HepG2 (cell line): Measurements from ENCODE around the gene ARF5. TPM values are rescaled to one million over a fixed set of nuclear protein-coding genes. Genes with fewer than 3 reads are reported as not detected.

Source experiments
- FOXC1 ChIP-seq: sonication (generic); formaldehyde crosslinking; IDR thresholded peaks from 2 replicates; pipeline ENCODE4 v1.8.0; 2022; ENCODE audit warnings: mild to moderate bottlenecking, missing genetic modification reagents, borderline replicate concordance
- FOXK1 ChIP-seq: sonication (generic); formaldehyde crosslinking; IDR thresholded peaks from 2 replicates; pipeline ENCODE4 v1.4.0; 2020; ENCODE audit warnings: low read depth, missing genetic modification reagents, borderline replicate concordance
- HNF4A ChIP-seq: sonication (generic); formaldehyde crosslinking; IDR thresholded peaks from 2 replicates; pipeline ENCODE4 v1.4.0; 2020; ENCODE audit warnings: missing genetic modification reagents
- MXD4 ChIP-seq: IDR thresholded peaks from 2 replicates; pipeline ENCODE4 v1.6.1; 2016; ENCODE audit warnings: mild to moderate bottlenecking, missing biosample characterization, missing genetic modification reagents
- ZBTB7B ChIP-seq: sonication (generic); formaldehyde crosslinking; IDR thresholded peaks from 2 replicates; pipeline ENCODE4 v1.4.0; 2020; ENCODE audit warnings: missing genetic modification reagents
- ZNF780A ChIP-seq: sonication (generic); formaldehyde crosslinking; IDR thresholded peaks from 2 replicates; pipeline ENCODE4 v1.8.0; 2022; ENCODE audit warnings: mild to moderate bottlenecking, missing genetic modification reagents, moderate library complexity
- ZNF841 ChIP-seq: sonication (generic); formaldehyde crosslinking; IDR thresholded peaks from 2 replicates; pipeline ENCODE4 v1.8.1; 2023; ENCODE audit warnings: missing genetic modification reagents, borderline replicate concordance
- ZSCAN29 ChIP-seq: sonication (generic); formaldehyde crosslinking; conservative IDR thresholded peaks from 2 replicates; pipeline ENCODE4 v1.4.0; 2020; ENCODE audit warnings: mild to moderate bottlenecking, missing genetic modification reagents
- polyA plus RNA-seq, 8 experiments: library from polyadenylated mRNA; depleted of rRNA in 3 of 8; stranded (reverse) in 7 of 8; unstranded in 1 of 8; fragments of >200 nt; fragmentation: Illumina TruSeq in 4 of 8; extraction: Trizol in 4 of 8; gene quantifications; 2 replicates each; pipeline versions ENCODE4 v1.2.1 to v1.2.3, GENCODE V29; 2011 to 2016; ENCODE audit warnings: low read depth in 4 of 8, missing spikeins in 1 of 8, mixed read lengths in 1 of 8; ENCODE audit not compliant: insufficient read depth in 1 of 8
- total RNA-seq, 5 experiments: library from RNA; depleted of rRNA; stranded (reverse); fragments of >200 nt; fragmentation: Illumina TruSeq; extraction: Trizol; gene quantifications; 2 replicates each; pipeline ENCODE4 v1.2.3, GENCODE V29; 2016; ENCODE audit warnings: low read depth in 1 of 5
- TF ChIP-seq, protein P1 (sequence below): sonication (generic); formaldehyde crosslinking; IDR thresholded peaks from 2 replicates; pipeline ENCODE4 v1.8.1; 2022; ENCODE audit warnings: low read depth, mild to moderate bottlenecking, missing genetic modification reagents
- TF ChIP-seq, protein P2 (sequence below): IDR thresholded peaks from 2 replicates; pipeline ENCODE4 v1.6.1; 2016; ENCODE audit warnings: low read depth, borderline replicate concordance
- TF ChIP-seq, protein P3 (sequence below): sonication (generic); formaldehyde crosslinking; IDR thresholded peaks from 2 replicates; pipeline ENCODE4 v1.5.0; 2020; ENCODE audit warnings: mild to moderate bottlenecking, missing genetic modification reagents, borderline replicate concordance
- TF ChIP-seq, protein P4 (sequence below): conservative IDR thresholded peaks from 2 replicates; pipeline ENCODE4 v1.6.1; 2018; ENCODE audit warnings: missing genetic modification reagents
- TF ChIP-seq, protein P5 (sequence below): IDR thresholded peaks from 2 replicates; pipeline ENCODE4 v1.6.1; 2012; ENCODE audit warnings: inconsistent platforms
- TF ChIP-seq, protein P6 (sequence below): sonication (generic); formaldehyde crosslinking; IDR thresholded peaks from 2 replicates; pipeline ENCODE4 v1.5.1; 2020; ENCODE audit warnings: missing genetic modification reagents, mild to moderate bottlenecking, borderline replicate concordance
- TF ChIP-seq, protein P7 (sequence below): sonication (generic); formaldehyde crosslinking; IDR thresholded peaks from 2 replicates; pipeline ENCODE4 v1.4.0; 2020; ENCODE audit warnings: missing genetic modification reagents

The ARF5 gene
- total and polyA plus RNA-seq, 2 of the 13 experiments (the other 11 are each of a cell fraction or from before 2014, with no cell fraction given): 109 to 135 TPM

DNA sequence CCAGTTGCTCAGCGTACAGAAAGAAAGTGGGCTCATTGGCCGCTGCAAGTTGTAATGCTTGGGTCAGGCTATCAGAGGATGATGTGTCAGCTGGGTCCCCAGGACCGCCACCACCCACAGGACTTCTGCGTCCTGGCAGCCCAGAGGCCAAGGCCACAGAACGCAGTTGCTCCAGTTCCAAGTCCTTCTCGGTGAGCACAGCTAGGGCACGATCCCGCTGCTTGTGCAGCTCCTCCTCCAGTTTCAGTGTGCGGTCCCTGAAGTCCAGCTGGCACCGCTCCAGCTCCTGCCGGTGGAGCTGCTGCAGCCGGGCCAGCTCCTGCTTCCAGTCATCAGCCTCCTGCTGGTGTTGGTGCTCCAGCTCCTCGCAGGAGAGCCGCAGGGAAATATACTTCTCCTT lies 5.8 kb upstream of the ARF5 start (continued):
- TF ChIP-seq, protein P1, sequence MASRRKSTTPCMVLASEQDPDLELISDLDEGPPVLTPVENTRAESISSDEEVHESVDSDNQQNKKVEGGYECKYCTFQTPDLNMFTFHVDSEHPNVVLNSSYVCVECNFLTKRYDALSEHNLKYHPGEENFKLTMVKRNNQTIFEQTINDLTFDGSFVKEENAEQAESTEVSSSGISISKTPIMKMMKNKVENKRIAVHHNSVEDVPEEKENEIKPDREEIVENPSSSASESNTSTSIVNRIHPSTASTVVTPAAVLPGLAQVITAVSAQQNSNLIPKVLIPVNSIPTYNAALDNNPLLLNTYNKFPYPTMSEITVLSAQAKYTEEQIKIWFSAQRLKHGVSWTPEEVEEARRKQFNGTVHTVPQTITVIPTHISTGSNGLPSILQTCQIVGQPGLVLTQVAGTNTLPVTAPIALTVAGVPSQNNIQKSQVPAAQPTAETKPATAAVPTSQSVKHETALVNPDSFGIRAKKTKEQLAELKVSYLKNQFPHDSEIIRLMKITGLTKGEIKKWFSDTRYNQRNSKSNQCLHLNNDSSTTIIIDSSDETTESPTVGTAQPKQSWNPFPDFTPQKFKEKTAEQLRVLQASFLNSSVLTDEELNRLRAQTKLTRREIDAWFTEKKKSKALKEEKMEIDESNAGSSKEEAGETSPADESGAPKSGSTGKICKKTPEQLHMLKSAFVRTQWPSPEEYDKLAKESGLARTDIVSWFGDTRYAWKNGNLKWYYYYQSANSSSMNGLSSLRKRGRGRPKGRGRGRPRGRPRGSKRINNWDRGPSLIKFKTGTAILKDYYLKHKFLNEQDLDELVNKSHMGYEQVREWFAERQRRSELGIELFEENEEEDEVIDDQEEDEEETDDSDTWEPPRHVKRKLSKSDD (CRISPR knock-in tag): peak; percentile 87
- TF ChIP-seq, protein P2, sequence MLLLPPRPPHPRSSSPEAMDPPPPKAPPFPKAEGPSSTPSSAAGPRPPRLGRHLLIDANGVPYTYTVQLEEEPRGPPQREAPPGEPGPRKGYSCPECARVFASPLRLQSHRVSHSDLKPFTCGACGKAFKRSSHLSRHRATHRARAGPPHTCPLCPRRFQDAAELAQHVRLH (CRISPR knock-in tag): no peak
- TF ChIP-seq FOXC1 (CRISPR knock-in tag) (no peak), FOXK1 (CRISPR knock-in tag) (no peak), HNF4A (CRISPR knock-in tag) (peak; percentile 93), ZNF841 (CRISPR knock-in tag) (no peak), ZBTB7B (CRISPR knock-in tag) (no peak), MXD4 (CRISPR knock-in tag) (no peak), ZSCAN29 (CRISPR knock-in tag) (no peak), ZNF780A (CRISPR knock-in tag) (no peak)
- TF ChIP-seq, protein P3, sequence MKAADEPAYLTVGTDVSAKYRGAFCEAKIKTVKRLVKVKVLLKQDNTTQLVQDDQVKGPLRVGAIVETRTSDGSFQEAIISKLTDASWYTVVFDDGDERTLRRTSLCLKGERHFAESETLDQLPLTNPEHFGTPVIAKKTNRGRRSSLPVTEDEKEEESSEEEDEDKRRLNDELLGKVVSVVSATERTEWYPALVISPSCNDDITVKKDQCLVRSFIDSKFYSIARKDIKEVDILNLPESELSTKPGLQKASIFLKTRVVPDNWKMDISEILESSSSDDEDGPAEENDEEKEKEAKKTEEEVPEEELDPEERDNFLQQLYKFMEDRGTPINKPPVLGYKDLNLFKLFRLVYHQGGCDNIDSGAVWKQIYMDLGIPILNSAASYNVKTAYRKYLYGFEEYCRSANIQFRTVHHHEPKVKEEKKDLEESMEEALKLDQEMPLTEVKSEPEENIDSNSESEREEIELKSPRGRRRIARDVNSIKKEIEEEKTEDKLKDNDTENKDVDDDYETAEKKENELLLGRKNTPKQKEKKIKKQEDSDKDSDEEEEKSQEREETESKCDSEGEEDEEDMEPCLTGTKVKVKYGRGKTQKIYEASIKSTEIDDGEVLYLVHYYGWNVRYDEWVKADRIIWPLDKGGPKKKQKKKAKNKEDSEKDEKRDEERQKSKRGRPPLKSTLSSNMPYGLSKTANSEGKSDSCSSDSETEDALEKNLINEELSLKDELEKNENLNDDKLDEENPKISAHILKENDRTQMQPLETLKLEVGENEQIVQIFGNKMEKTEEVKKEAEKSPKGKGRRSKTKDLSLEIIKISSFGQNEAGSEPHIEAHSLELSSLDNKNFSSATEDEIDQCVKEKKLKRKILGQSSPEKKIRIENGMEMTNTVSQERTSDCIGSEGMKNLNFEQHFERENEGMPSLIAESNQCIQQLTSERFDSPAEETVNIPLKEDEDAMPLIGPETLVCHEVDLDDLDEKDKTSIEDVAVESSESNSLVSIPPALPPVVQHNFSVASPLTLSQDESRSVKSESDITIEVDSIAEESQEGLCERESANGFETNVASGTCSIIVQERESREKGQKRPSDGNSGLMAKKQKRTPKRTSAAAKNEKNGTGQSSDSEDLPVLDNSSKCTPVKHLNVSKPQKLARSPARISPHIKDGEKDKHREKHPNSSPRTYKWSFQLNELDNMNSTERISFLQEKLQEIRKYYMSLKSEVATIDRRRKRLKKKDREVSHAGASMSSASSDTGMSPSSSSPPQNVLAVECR (CRISPR knock-in tag): peak; percentile 72; the same call in 1 of the 2 replicates
- TF ChIP-seq, protein P4, sequence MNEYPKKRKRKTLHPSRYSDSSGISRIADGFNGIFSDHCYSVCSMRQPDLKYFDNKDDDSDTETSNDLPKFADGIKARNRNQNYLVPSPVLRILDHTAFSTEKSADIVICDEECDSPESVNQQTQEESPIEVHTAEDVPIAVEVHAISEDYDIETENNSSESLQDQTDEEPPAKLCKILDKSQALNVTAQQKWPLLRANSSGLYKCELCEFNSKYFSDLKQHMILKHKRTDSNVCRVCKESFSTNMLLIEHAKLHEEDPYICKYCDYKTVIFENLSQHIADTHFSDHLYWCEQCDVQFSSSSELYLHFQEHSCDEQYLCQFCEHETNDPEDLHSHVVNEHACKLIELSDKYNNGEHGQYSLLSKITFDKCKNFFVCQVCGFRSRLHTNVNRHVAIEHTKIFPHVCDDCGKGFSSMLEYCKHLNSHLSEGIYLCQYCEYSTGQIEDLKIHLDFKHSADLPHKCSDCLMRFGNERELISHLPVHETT: no peak
- TF ChIP-seq, protein P5, sequence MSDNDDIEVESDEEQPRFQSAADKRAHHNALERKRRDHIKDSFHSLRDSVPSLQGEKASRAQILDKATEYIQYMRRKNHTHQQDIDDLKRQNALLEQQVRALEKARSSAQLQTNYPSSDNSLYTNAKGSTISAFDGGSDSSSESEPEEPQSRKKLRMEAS: peak; percentile 55
- TF ChIP-seq, protein P6, sequence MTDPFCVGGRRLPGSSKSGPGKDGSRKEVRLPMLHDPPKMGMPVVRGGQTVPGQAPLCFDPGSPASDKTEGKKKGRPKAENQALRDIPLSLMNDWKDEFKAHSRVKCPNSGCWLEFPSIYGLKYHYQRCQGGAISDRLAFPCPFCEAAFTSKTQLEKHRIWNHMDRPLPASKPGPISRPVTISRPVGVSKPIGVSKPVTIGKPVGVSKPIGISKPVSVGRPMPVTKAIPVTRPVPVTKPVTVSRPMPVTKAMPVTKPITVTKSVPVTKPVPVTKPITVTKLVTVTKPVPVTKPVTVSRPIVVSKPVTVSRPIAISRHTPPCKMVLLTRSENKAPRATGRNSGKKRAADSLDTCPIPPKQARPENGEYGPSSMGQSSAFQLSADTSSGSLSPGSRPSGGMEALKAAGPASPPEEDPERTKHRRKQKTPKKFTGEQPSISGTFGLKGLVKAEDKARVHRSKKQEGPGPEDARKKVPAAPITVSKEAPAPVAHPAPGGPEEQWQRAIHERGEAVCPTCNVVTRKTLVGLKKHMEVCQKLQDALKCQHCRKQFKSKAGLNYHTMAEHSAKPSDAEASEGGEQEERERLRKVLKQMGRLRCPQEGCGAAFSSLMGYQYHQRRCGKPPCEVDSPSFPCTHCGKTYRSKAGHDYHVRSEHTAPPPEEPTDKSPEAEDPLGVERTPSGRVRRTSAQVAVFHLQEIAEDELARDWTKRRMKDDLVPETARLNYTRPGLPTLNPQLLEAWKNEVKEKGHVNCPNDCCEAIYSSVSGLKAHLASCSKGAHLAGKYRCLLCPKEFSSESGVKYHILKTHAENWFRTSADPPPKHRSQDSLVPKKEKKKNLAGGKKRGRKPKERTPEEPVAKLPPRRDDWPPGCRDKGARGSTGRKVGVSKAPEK (CRISPR knock-in tag): no peak
- TF ChIP-seq, protein P7, sequence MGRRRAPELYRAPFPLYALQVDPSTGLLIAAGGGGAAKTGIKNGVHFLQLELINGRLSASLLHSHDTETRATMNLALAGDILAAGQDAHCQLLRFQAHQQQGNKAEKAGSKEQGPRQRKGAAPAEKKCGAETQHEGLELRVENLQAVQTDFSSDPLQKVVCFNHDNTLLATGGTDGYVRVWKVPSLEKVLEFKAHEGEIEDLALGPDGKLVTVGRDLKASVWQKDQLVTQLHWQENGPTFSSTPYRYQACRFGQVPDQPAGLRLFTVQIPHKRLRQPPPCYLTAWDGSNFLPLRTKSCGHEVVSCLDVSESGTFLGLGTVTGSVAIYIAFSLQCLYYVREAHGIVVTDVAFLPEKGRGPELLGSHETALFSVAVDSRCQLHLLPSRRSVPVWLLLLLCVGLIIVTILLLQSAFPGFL: no peak
